ENCODE results near the gene AP1G1.

- no peak for TF ChIP-seq EZH2 (IDR thresholded peaks at IDR 0.05; ENCODE audit: borderline replicate concordance, low read depth, low read length, poor library complexity, severe bottlenecking)
- TF ChIP-seq, protein P1, sequence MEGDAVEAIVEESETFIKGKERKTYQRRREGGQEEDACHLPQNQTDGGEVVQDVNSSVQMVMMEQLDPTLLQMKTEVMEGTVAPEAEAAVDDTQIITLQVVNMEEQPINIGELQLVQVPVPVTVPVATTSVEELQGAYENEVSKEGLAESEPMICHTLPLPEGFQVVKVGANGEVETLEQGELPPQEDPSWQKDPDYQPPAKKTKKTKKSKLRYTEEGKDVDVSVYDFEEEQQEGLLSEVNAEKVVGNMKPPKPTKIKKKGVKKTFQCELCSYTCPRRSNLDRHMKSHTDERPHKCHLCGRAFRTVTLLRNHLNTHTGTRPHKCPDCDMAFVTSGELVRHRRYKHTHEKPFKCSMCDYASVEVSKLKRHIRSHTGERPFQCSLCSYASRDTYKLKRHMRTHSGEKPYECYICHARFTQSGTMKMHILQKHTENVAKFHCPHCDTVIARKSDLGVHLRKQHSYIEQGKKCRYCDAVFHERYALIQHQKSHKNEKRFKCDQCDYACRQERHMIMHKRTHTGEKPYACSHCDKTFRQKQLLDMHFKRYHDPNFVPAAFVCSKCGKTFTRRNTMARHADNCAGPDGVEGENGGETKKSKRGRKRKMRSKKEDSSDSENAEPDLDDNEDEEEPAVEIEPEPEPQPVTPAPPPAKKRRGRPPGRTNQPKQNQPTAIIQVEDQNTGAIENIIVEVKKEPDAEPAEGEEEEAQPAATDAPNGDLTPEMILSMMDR (conservative IDR thresholded peaks at IDR 0.05; ENCODE audit: low read depth, low read length) = no peak
Observed at GRCh38 chr16:71784093-71784492, 24.5 kb downstream of the AP1G1 start.

Data from A673 (cell line).